OCI-LY1 (cell line): Measurements from ENCODE around the gene CRMP1.

Source experiments
- H2AFZ ChIP-seq: fragments of 200-600 bp; sonication (generic), shearing (Covaris generic); 2 replicates; pipeline ENCODE4 v1.6.0; 2014; ENCODE audit warnings: antibody characterized with exemption, mild to moderate bottlenecking, low read length
- H3F3A ChIP-seq: fragments of 200-600 bp; sonication (generic), shearing (Covaris generic); 2 replicates; pipeline ENCODE4 v1.6.0; 2014; ENCODE audit warnings: mild to moderate bottlenecking, antibody characterized with exemption, low read length, moderate library complexity; ENCODE audit not compliant: insufficient read depth
- H3K27ac ChIP-seq: fragments of 200-600 bp; sonication (generic); 2 replicates; pipeline ENCODE4 v1.5.1; 2014; ENCODE audit warnings: low read length, mixed run types, mild to moderate bottlenecking, low read depth; ENCODE audit not compliant: poor library complexity, severe bottlenecking
- H3K27me3 ChIP-seq: fragments of 200-600 bp; sonication (generic); 2 replicates; pipeline ENCODE4 v1.6.0; 2014; ENCODE audit warnings: antibody characterized with exemption, mild to moderate bottlenecking, low read length, moderate library complexity; ENCODE audit not compliant: insufficient read depth
- H3K36me3 ChIP-seq: fragments of 200-600 bp; sonication (generic); 2 replicates; pipeline ENCODE4 v1.6.1; 2014; ENCODE audit warnings: mild to moderate bottlenecking, antibody characterized with exemption, low read length, moderate library complexity, mixed read lengths; ENCODE audit not compliant: insufficient read depth
- H3K4me1 ChIP-seq: fragments of 200-600 bp; sonication (generic); 2 replicates; pipeline ENCODE4 v1.5.1; 2014; ENCODE audit warnings: mild to moderate bottlenecking, low read length, moderate library complexity; ENCODE audit not compliant: insufficient read depth, severe bottlenecking
- H3K4me2 ChIP-seq: fragments of 200-600 bp; sonication (generic), shearing (Covaris generic); 2 replicates; pipeline ENCODE4 v1.6.1; 2014; ENCODE audit warnings: low read length
- H3K4me3 ChIP-seq: fragments of 200-600 bp; sonication (generic); 2 replicates; pipeline ENCODE4 v1.5.1; 2014; ENCODE audit warnings: low read length, low read depth, mild to moderate bottlenecking, mixed read lengths; ENCODE audit not compliant: poor library complexity, severe bottlenecking
- H3K79me2 ChIP-seq: fragments of 200-600 bp; shearing (Covaris generic); 2 replicates; pipeline ENCODE4 v1.6.1; 2016; ENCODE audit warnings: mixed run types, low read length, mixed read lengths; ENCODE audit not compliant: insufficient read depth
- H3K9ac ChIP-seq: fragments of 200-600 bp; sonication (generic), shearing (Covaris generic); 2 replicates; pipeline ENCODE4 v1.6.1; 2014; ENCODE audit warnings: mild to moderate bottlenecking, low read length, mixed read lengths
- H3K9me2 ChIP-seq: fragments of 200-600 bp; sonication (generic), shearing (Covaris generic); 2 replicates; pipeline ENCODE4 v1.6.1; 2014; ENCODE audit warnings: low read depth, mild to moderate bottlenecking, low read length, mixed read lengths
- H3K9me3 ChIP-seq: fragments of 200-600 bp; shearing (Covaris generic); 2 replicates; pipeline ENCODE4 v1.6.1; 2014; ENCODE audit warnings: low read length, mixed read lengths
- H4K20me1 ChIP-seq: fragments of 200-600 bp; sonication (generic), shearing (Covaris generic); 2 replicates; pipeline ENCODE4 v1.6.0; 2016; ENCODE audit warnings: mild to moderate bottlenecking, low read length; ENCODE audit not compliant: insufficient read depth
- CTCF ChIP-seq: fragments of 200-600 bp; sonication (generic), shearing (Covaris generic); IDR thresholded peaks from 2 replicates; pipeline ENCODE4 v1.5.1; 2017; ENCODE audit warnings: mild to moderate bottlenecking, antibody characterized with exemption, low read length, moderate library complexity, mixed read lengths
- EZH2 ChIP-seq: fragments of 200-600 bp; sonication (generic), shearing (Covaris generic); IDR thresholded peaks from 2 replicates; pipeline ENCODE4 v1.8.0; 2017; ENCODE audit warnings: borderline replicate concordance, mixed run types, mild to moderate bottlenecking, antibody characterized with exemption, low read length, moderate library complexity, mixed read lengths

The CRMP1 gene

DNA sequence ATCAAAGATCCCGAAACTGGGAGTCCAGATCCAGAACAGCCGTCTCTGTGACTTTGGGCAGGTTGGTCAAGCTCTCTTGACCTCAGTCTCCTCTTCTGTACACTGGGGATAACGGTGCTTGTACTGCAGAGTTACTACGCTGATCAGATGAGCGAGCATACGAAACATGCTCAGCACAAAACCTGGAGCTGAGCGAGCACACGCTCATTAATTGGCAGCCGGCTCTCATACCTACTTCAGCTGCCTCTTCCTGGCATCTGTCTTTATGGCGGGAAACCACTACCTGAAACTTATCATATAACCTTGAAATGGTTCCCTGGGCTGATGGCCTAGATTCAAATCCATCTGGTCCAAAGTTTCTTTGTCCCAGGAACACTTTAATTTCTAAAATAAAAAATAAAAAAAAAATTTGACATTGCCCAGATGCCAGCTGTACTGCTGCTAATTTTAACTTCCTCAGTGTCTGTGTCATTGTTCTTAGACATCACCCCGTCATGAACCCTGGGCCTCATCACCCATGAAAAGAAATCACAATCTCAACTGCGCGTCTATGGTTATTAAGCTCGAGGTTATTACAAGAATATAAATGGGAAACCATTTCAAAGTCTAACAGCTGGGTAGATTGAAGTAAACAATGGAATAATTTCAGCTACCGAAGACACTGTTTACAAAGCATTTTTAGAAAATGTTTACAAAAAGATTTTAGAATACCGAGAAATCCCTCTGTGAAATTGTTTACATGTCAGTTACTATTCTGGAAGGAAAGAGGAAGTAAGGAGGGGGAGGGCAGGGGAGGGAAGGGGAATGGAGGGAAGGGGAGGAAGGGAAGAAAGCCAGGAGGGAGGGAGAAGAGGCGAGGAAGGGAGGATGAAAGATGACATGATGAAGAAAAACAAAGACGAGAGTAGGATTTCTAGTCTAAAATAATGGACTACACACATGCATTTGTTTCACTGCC lies 49.0 kb downstream of the CRMP1 start:
- Histone ChIP-seq H3K79me2 (no peaks in the 10 kb centered on the region), H3K4me1 (no peaks in the 10 kb centered on the region), H3K4me3 (no peak overlapping the region), H3F3A (no peaks in the 10 kb centered on the region), H4K20me1 (no peaks in the 10 kb centered on the region), H3K9ac (no peak overlapping the region), H2AFZ (no peak overlapping the region), H3K9me3 (no peaks in the 10 kb centered on the region), H3K27me3 (no peaks in the 10 kb centered on the region), H3K36me3 (no peaks in the 10 kb centered on the region), H3K9me2 (no peaks in the 10 kb centered on the region), H3K27ac (no peak overlapping the region), H3K4me2 (no peak overlapping the region)
- TF ChIP-seq CTCF (no peak), EZH2 (no peak)

GRCh38 chr4:5842456-5842855 lies 50.4 kb downstream of the CRMP1 start:
- Histone ChIP-seq H3K27me3 (no peaks in the 10 kb centered on the region), H3K4me3 (no peak overlapping the region), H3F3A (no peaks in the 10 kb centered on the region), H3K79me2 (no peaks in the 10 kb centered on the region), H3K9me2 (no peaks in the 10 kb centered on the region), H3K36me3 (no peaks in the 10 kb centered on the region), H2AFZ (no peak overlapping the region), H3K9ac (no peak overlapping the region), H4K20me1 (no peaks in the 10 kb centered on the region), H3K27ac (no peak overlapping the region), H3K4me2 (no peak overlapping the region), H3K9me3 (no peaks in the 10 kb centered on the region), H3K4me1 (no peaks in the 10 kb centered on the region)
- no peak for TF ChIP-seq EZH2

GRCh38 chr4:5839751-5840674 lies 52.9 kb downstream of the CRMP1 start:
- Histone ChIP-seq H3K27me3 (no peaks in the 10 kb centered on the region), H3F3A (no peaks in the 10 kb centered on the region), H4K20me1 (no peaks in the 10 kb centered on the region), H3K9me3 (no peaks in the 10 kb centered on the region), H3K9me2 (no peaks in the 10 kb centered on the region), H3K79me2 (no peaks in the 10 kb centered on the region), H3K4me1 (no peaks in the 10 kb centered on the region), H3K27ac (no peak overlapping the region), H3K9ac (no peak overlapping the region), H3K4me2 (no peak overlapping the region), H2AFZ (no peak overlapping the region), H3K4me3 (no peak overlapping the region), H3K36me3 (no peaks in the 10 kb centered on the region)
- no peak for TF ChIP-seq EZH2
- no peak for TF ChIP-seq CTCF
